Muscle of arm (tissue), 12 donors: ENCODE data around the gene JCHAIN. TPM values are rescaled to one million over a fixed set of nuclear protein-coding genes. Genes with fewer than 3 reads are reported as not detected.
"Not testable (repeated sequence)": the region's sequence is repeated elsewhere in the genome, so short reads cannot be mapped to it uniquely, and the experiment has no call there.

Source experiments
- DNase-seq: peaks from one replicate; pipeline ENCODE4 v3.0.0-alpha.2; 2013
- polyA plus RNA-seq, 12 donors: library from polyadenylated mRNA; unstranded; fragments of 120-200 nt; gene quantifications; one replicate each; pipeline ENCODE4 v1.2.1, GENCODE V29; 2013; ENCODE audit not compliant: insufficient read length in 12 of 12

Gene JCHAIN
- polyA plus RNA-seq, 12 donors, result 0.38 to 7.1 (median 1.4) TPM; not detected in 2

DNA sequence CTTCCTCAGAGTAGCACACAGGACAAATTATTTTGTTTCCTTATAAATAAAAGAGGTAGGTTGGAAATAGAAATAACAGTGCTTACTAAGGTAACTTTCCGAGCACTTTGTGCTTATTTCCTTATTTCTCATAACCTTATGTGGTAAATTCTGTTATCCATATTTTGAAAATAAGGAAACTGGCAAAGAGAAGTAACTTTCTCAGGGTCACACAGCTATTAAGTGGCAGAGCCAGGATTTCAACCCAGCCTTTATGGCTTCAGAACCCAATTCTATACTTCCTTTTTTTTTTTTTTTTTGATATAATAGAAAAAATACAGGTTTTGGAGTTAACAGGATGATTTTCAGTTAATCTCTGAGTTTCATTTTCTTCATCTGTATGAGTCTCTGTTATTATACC is 25.4 kb upstream of the JCHAIN start:
- DNase-seq, result no peak

GRCh38 chr4:70688795-70689231 is 22.5 kb upstream of the JCHAIN start:
- DNase-seq, result no peak

DNA sequence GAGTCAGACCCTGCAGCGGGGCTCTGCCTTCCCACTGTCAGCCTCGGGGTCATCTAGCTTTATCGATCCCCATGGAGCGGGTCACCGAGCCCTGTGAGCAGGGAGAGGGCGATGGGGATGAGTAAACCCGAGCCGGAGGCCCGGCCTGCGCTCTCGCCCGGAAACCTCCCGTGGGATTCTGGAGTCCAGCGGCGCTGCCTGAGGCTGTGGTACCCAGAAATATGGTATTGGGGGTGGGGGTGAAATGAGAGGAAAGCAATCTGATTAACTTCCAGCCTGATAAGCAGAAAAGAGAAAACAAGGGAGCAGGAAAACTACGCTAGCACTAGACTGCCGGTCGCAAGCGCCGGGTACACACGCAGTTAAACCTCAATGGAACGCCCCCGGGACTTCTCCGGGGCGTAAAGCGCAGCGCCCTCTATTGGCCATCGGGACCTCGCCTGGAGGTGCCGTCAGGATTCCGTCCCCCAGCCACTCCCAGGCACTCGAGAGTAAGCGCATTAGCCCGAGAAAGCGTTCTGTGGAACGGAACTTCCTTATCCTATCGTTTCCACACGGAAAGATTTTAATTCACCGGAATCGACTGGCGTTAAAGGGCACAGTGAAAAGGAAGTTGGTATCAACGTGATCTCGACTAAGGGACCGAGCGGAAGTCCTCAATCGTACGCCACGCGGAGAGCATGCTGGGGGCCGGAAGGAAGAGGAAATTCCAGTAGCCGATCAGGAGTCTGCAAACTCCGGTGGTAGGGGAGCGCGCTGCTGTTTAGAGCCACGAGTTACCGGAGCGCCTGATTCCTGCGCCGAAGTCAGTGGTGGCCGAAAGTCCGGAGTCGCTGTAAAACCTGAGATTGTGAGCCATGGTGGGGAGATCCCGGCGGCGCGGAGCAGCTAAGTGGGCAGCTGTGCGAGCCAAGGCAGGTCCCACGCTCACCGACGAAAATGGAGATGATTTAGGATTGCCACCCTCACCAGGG is 21.8 kb upstream of the JCHAIN start, which contains the start of gene UTP3:
Gene UTP3, plus strand, starts transcription at position 712 of the 974 bp plus-strand sequence. Its CDS starts 146 bp downstream, at position 858.
- peak; percentile 99 for DNase-seq

DNA sequence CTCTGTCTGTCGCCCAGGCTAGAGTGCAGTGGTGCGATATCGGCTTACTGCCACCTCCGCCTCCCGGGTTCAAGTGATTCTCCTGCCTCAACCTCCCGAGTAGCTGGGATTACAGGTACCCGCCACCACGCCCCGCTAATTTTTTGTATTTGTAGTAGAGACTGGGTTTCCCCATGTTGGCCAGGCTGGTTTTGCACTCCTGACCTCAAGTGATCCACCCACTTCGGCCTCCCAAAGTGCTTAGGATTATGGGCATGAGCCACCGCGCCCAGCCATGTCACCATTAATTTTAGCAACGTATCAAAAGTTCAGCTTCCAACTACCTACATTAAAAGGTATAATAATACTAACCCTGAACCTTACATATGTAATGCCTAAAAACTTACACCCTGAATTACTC is 21.1 kb upstream of the JCHAIN start:
- DNase-seq, result no peak

GRCh38 chr4:70682142-70682541 is 15.8 kb upstream of the JCHAIN start:
- not testable (repeated sequence) for DNase-seq

DNA sequence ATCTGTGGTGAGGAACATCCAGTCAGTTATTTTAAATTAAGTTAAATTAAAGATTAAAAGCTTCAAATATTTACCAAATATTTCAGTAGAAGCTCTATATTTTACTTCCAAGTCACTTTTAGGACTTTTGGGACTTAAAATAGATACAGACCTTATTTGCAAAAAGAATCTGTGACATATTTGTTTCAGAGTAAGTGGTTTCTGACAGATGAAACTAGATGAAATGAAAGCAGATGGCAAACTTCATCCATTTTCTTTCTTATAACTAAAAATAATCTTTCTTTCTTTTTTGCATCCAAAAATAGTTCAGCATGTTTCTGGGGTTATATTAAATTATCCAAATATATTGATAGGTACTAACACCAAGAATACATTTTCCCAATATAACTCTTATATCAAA is 15.4 kb upstream of the JCHAIN start:
- no peak for DNase-seq

- no peak for DNase-seq
Measured at GRCh38 chr4:70680934-70681333, 14.6 kb upstream of the JCHAIN start.

GRCh38 chr4:70678383-70678999 is 12.2 kb upstream of the JCHAIN start:
- no peak for DNase-seq

- no peak for DNase-seq
Measured at GRCh38 chr4:70676554-70677090, 10.3 kb upstream of the JCHAIN start.

GRCh38 chr4:70674731-70675130 is 8.4 kb upstream of the JCHAIN start:
- no peak for DNase-seq

GRCh38 chr4:70674191-70674590 is 7.9 kb upstream of the JCHAIN start:
- DNase-seq, result no peak

GRCh38 chr4:70671091-70671490 is 4.8 kb upstream of the JCHAIN start:
- no peak for DNase-seq

DNA sequence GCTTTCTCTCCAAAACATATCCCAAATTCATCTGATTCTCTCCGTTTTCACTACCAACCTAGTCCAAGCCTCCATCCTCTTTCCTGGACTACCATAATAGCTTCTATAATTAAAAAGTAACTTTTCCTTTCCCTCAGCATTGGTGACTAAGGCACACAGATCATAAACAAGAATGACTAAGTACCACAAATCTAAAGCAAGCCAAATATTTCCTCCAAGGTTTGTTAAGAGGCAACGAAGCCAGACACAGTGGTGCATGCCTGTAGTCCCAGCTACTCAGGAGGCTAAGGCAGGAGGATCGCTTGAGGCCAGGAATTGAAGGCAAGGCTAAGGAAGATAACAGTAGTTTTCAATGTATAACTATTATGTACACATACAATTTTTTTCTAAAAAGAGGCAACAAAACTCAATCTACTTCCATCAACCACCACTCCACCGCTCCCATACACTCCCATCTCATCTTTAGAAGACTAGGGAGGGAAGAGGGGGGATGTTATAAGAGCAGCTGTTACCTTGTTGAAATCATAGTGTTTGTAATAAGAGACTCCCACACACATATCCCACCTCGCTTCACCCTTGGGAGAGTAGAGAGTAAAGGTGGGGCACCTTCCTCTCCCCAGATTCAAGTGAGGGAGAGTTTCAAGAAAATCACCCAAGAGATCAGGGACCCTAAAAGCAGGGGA is 4.2 kb upstream of the JCHAIN start:
- no peak for DNase-seq

DNA sequence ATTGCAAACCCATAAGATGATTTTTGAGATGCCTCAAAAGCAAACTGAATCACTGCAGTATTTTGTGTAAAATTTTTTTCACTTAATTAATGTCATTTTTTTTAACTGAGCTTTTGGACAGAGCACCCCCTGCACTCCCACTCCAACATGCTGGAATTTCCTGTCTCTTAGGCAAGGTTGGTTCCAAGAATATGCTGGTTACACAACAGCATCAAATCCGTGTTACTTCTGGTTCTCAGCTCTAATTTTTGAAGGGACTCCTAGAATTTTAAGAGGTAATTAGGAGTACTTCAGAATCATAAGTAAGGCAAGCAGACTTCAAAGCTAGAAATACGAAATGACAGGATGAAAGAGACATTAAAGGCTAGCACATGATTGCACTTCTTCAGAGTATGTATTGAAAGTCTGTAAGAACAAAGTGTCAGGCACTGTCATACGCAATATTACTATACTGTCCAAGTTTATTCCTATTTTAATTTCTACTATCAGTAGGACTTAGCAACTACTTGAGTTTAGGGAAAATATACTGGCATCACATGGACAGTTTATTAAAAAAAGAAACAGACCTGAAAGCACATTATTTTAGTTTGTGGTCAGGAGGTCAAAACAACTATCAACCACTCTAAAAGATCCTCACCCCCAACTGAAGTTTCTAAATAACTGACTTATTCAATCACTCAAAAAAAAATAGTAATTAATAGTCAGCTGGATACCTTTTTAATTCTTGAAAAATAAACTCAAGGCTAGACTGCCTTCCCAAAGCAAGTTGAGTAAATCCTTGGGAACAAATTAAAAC is 1.6 kb upstream of the JCHAIN start:
- DNase-seq, result no peak

GRCh38 chr4:70661309-70661922 is 4.9 kb downstream of the JCHAIN start:
- not testable (repeated sequence) for DNase-seq

DNA sequence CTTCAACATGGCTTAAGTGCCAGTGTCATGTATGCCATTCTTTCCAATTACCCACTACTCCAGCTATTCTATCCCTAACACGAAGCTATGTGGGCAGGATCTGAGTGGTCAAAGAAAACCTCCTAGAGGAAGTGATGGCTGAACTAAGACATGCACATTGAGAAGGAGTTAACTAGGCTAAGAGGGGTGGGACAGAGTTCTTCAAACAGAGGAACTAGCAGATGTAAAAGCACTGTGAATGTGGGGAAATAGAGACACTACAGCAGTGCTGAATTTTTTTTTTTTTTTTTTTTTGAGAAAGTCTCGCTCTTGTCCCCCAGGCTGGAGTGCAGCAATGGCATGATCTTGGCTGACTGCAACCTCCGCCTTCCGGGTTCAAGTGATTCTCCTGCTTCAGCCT is 6.2 kb downstream of the JCHAIN start:
- DNase-seq, result no peak

- DNase-seq, result no peak
Measured at GRCh38 chr4:70658418-70658817, 7.9 kb downstream of the JCHAIN start.

GRCh38 chr4:70657326-70657725 is 9.0 kb downstream of the JCHAIN start:
- DNase-seq, result no peak

- no peak for DNase-seq
Measured at GRCh38 chr4:70654605-70655011, 11.7 kb downstream of the JCHAIN start.

DNA sequence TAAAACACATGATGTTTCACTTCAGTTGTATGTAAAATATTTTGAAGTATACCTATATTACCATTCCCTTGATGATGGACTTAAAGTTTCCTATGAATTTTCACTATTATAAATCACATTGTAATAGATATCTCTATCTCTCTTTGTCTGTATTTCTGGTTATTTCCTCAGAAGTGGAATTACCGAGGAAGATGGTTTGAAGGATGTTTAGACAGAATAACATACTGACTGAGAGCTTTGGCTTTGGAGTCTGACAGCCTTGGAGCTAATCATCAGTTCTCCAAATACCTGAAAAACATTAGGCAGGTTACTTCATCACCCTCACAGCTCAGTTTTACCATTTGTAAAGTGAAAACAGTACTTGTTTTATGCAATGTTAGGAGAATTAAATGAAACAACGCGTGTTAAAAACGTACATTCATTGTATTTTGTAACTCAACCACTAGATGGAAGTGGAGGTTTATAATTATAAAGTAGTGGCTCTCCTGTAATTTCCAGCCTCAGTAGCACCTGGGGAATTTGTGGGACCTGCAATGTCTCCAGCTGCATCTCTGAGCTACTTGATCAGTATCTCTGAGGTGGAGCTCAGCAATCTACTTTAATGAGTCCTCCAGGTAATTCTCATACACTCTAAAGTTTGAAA is 14.3 kb downstream of the JCHAIN start:
- DNase-seq, result peak; percentile 23
